PFSK-1 (cell line): ENCODE results near the gene TNN.

ENCODE experiments used
- FOXP2 ChIP-seq: optimal IDR thresholded peaks from 2 replicates; pipeline ENCODE3; 2011; ENCODE audit warnings: borderline replicate concordance, control low read depth, inconsistent platforms; ENCODE audit not compliant: insufficient read depth; ENCODE audit errors: extremely low read length, extremely low read depth
- POLR2AphosphoS5 ChIP-seq: IDR thresholded peaks from 2 replicates; pipeline ENCODE4 v1.6.1; 2012; ENCODE audit warnings: low read depth, mild to moderate bottlenecking, control low read depth, low read length, moderate library complexity
- SIN3A ChIP-seq: IDR thresholded peaks from 2 replicates; pipeline ENCODE4 v1.6.1; 2012; ENCODE audit warnings: mild to moderate bottlenecking, low read length, moderate library complexity, borderline replicate concordance; ENCODE audit not compliant: insufficient read depth
- TAF1 ChIP-seq: IDR thresholded peaks from 2 replicates; pipeline ENCODE4 v1.6.1; 2012; ENCODE audit warnings: low read length, control low read depth, borderline replicate concordance; ENCODE audit not compliant: insufficient read depth
- TF ChIP-seq, protein P1 (sequence below), 2 experiments: IDR thresholded peaks; 2 replicates each; pipeline versions ENCODE4 v1.6.1 to v1.8.0; 2011 to 2012; ENCODE audit warnings: low read depth in 2 of 2, low read length in 2 of 2, control low read depth in 1 of 2, inconsistent platforms in 1 of 2, mild to moderate bottlenecking in 1 of 2, moderate library complexity in 1 of 2; ENCODE audit not compliant: insufficient read depth in 1 of 2

DNA sequence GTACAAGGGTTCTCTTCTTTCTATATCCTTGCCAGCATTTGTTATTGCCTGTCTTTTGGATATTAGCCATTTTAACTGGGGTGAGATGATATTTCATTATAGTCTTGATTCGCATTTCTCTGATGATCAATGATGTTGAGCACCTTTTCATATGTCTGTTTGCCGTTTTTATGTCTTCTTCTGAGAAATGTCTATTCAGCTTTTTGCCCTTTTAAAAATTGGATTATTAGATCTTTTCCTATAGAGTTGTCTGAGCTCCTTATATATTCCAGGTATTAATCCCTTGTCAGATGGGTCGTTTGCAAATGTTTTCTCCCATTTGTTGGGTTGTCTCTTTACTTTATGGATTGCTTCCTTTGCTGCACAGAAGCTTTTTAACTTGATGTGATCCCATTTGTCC is 25.0 kb upstream of the TNN start:
- TF ChIP-seq POLR2AphosphoS5, result no peak
- TF ChIP-seq, protein P1, sequence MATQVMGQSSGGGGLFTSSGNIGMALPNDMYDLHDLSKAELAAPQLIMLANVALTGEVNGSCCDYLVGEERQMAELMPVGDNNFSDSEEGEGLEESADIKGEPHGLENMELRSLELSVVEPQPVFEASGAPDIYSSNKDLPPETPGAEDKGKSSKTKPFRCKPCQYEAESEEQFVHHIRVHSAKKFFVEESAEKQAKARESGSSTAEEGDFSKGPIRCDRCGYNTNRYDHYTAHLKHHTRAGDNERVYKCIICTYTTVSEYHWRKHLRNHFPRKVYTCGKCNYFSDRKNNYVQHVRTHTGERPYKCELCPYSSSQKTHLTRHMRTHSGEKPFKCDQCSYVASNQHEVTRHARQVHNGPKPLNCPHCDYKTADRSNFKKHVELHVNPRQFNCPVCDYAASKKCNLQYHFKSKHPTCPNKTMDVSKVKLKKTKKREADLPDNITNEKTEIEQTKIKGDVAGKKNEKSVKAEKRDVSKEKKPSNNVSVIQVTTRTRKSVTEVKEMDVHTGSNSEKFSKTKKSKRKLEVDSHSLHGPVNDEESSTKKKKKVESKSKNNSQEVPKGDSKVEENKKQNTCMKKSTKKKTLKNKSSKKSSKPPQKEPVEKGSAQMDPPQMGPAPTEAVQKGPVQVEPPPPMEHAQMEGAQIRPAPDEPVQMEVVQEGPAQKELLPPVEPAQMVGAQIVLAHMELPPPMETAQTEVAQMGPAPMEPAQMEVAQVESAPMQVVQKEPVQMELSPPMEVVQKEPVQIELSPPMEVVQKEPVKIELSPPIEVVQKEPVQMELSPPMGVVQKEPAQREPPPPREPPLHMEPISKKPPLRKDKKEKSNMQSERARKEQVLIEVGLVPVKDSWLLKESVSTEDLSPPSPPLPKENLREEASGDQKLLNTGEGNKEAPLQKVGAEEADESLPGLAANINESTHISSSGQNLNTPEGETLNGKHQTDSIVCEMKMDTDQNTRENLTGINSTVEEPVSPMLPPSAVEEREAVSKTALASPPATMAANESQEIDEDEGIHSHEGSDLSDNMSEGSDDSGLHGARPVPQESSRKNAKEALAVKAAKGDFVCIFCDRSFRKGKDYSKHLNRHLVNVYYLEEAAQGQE (IDR thresholded peaks at IDR 0.05; ENCODE audit: insufficient read depth in 1 of 2, low read depth in 2 of 2, low read length in 2 of 2), result no peak
- TF ChIP-seq SIN3A, result no peak
- TF ChIP-seq TAF1, result no peak
- TF ChIP-seq FOXP2, result no peak
